HL-60 (cell line): Measurements from ENCODE around the gene FARP2.

Source experiments
- DNase-seq, 2 experiments: peaks; one replicate each; pipeline ENCODE4 v3.0.0-alpha.2; 2010 to 2020; ENCODE audit warnings: low read depth in 1 of 2, low spot score in 1 of 2
- H3K27ac ChIP-seq: fragments of 250-450 bp; sonication (Bioruptor Pico); replicated peaks from 2 replicates; pipeline ENCODE4 v1.5.1; 2020; ENCODE audit warnings: mild to moderate bottlenecking, moderate library complexity
- H3K27me3 ChIP-seq: fragments of 250-450 bp; sonication (Bioruptor Pico); 2 replicates; pipeline ENCODE4 v1.5.1; 2021; ENCODE audit warnings: mild to moderate bottlenecking, moderate library complexity; ENCODE audit not compliant: insufficient read depth, poor library complexity, severe bottlenecking
- H3K4me3 ChIP-seq: replicated peaks from 2 replicates; pipeline ENCODE4 v1.5.1; 2011; ENCODE audit warnings: mild to moderate bottlenecking, control low read depth, low read length; ENCODE audit not compliant: insufficient read depth
- CTCF ChIP-seq: IDR thresholded peaks from one replicate; pipeline ENCODE4 v1.5.1; 2011; ENCODE audit warnings: low read length, control low read depth, inconsistent platforms; ENCODE audit not compliant: insufficient read depth
- GABPA ChIP-seq: IDR thresholded peaks from 2 replicates; pipeline ENCODE4 v1.6.1; 2012; ENCODE audit warnings: low read depth
- POLR2AphosphoS5 ChIP-seq: IDR thresholded peaks from 2 replicates; pipeline ENCODE4 v1.6.1; 2012; ENCODE audit warnings: low read depth
- SPI1 ChIP-seq: IDR thresholded peaks from 2 replicates; pipeline ENCODE4 v1.6.1; 2012; ENCODE audit warnings: low read depth, mild to moderate bottlenecking, borderline replicate concordance
- TF ChIP-seq, protein P1 (sequence below): IDR thresholded peaks from 2 replicates; pipeline ENCODE4 v1.6.1; 2012; ENCODE audit warnings: low read depth; ENCODE audit not compliant: insufficient replicate concordance

FARP2 gene

DNA sequence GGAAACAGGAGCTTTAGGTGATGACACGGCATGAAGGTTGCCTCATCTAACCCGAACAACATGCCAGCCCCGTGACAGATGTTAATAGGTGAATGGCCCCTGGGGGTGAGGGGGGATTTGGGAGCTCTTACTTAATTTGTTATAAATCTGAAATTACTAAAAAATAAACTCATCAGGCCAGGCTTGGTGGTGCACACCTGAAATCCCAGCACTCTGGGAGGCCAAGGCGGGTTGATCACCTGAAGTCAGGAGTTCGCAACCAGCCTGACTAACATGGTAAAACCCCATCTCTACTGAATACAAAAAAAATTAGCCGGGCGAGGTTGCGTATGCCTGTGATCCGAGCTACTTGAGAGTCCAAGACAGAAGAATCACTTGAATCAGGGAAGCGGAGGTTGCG is 146.2 kb downstream of the FARP2 start:
- DNase-seq, result no peak
- no peak overlapping the region for H3K4me3 ChIP-seq
- H3K27me3 ChIP-seq, result no peaks in the 10 kb centered on the region
- H3K27ac ChIP-seq, result no peak overlapping the region
- TF ChIP-seq, protein P1, sequence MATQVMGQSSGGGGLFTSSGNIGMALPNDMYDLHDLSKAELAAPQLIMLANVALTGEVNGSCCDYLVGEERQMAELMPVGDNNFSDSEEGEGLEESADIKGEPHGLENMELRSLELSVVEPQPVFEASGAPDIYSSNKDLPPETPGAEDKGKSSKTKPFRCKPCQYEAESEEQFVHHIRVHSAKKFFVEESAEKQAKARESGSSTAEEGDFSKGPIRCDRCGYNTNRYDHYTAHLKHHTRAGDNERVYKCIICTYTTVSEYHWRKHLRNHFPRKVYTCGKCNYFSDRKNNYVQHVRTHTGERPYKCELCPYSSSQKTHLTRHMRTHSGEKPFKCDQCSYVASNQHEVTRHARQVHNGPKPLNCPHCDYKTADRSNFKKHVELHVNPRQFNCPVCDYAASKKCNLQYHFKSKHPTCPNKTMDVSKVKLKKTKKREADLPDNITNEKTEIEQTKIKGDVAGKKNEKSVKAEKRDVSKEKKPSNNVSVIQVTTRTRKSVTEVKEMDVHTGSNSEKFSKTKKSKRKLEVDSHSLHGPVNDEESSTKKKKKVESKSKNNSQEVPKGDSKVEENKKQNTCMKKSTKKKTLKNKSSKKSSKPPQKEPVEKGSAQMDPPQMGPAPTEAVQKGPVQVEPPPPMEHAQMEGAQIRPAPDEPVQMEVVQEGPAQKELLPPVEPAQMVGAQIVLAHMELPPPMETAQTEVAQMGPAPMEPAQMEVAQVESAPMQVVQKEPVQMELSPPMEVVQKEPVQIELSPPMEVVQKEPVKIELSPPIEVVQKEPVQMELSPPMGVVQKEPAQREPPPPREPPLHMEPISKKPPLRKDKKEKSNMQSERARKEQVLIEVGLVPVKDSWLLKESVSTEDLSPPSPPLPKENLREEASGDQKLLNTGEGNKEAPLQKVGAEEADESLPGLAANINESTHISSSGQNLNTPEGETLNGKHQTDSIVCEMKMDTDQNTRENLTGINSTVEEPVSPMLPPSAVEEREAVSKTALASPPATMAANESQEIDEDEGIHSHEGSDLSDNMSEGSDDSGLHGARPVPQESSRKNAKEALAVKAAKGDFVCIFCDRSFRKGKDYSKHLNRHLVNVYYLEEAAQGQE, result no peak
- no peak for TF ChIP-seq GABPA

GRCh38 chr2:241503776-241504392 is 147.8 kb downstream of the FARP2 start:
- DNase-seq, result no peak

DNA sequence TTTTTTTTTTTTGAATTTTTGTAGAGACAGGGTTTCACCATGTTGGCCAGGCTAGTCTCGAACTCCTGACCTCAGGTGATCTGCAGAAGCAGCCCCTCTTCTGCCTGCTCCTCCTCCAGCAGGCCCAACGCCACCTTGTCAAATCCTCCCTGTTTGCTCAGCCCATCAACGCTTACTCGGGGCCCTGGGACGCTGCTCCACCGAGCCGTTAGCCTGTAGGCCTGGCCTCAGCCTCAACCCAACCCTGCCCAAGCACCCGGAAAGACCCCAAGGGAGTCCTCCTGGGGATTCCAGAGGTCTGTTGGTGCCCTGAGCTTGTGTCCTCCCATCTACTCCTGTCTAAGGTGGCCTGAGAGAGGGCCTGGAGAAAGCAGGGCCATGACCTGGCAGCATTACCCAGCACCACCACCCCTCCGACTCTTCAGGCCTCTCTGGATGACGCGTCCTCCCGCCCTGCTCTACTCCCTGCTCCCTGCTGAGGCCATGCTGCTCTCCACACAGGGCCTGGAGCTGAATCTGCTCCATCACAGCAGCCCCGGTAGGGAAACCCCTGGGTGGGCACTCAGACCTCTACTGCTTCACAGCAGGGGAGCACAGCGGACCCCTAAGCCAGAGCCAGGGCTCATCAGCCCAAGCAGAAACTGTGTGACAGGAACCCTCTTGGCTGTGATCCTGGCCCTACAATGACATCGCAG is 149.1 kb downstream of the FARP2 start:
- H3K27ac ChIP-seq, result no peak overlapping the region
- H3K27me3 ChIP-seq, result no peaks in the 10 kb centered on the region
- no peak overlapping the region for H3K4me3 ChIP-seq
- no peak for TF ChIP-seq GABPA
- no peak for TF ChIP-seq POLR2AphosphoS5
- TF ChIP-seq, protein P1, result no peak
- TF ChIP-seq CTCF, result no peak
- TF ChIP-seq SPI1, result no peak
- no peak for DNase-seq

More at GRCh38 chr2:241503776-241504392, 147.8 kb downstream of the FARP2 start:
- Histone ChIP-seq H3K4me3 (no peak overlapping the region), H3K27ac (no peak overlapping the region), H3K27me3 (no peaks in the 10 kb centered on the region)
- TF ChIP-seq CTCF (no peak), GABPA (no peak), POLR2AphosphoS5 (no peak), SPI1 (no peak)
- TF ChIP-seq, protein P1, result no peak
